IPS-NIHi11 (cell line): Measurements from ENCODE around the gene HAUS8.

ENCODE experiments used
- DNase-seq: peaks from one replicate; pipeline ENCODE4 v3.0.0; 2012; ENCODE audit warnings: mixed read lengths, low spot score

HAUS8 gene

GRCh38 chr19:17075864-17076542 lies 751 bp upstream of the HAUS8 start:
- peak; percentile 39 for DNase-seq

- no peak for DNase-seq
Observed at GRCh38 chr19:17074634-17075034, 618 bp downstream of the HAUS8 start.

GRCh38 chr19:17073869-17074633 lies 1.2 kb downstream of the HAUS8 start:
- peak; percentile 26 for DNase-seq

- no peak for DNase-seq
Observed at GRCh38 chr19:17070912-17071311, 4.3 kb downstream of the HAUS8 start.

GRCh38 chr19:17070421-17070820 lies 4.8 kb downstream of the HAUS8 start:
- no peak for DNase-seq

- no peak for DNase-seq
Observed at GRCh38 chr19:17069193-17069592, 6.1 kb downstream of the HAUS8 start.

GRCh38 chr19:17063428-17063827 lies 11.8 kb downstream of the HAUS8 start:
- DNase-seq = no peak

GRCh38 chr19:17061691-17062090 lies 13.6 kb downstream of the HAUS8 start:
- DNase-seq = no peak

GRCh38 chr19:17061205-17061604 lies 14.0 kb downstream of the HAUS8 start:
- no peak for DNase-seq

- no peak for DNase-seq
Observed at GRCh38 chr19:17060802-17061201, 14.4 kb downstream of the HAUS8 start.

GRCh38 chr19:17058236-17058635 lies 17.0 kb downstream of the HAUS8 start:
- DNase-seq = no peak

GRCh38 chr19:17055636-17056035 lies 19.6 kb downstream of the HAUS8 start:
- no peak for DNase-seq

GRCh38 chr19:17054746-17055145 lies 20.5 kb downstream of the HAUS8 start:
- no peak for DNase-seq

GRCh38 chr19:17052439-17052838 lies 22.8 kb downstream of the HAUS8 start:
- peak; percentile 78 for DNase-seq

GRCh38 chr19:17049711-17050280 lies 25.5 kb downstream of the HAUS8 start:
- DNase-seq = no peak

GRCh38 chr19:17048885-17049453 lies 26.3 kb downstream of the HAUS8 start:
- DNase-seq = no peak

- no peak for DNase-seq
Observed at GRCh38 chr19:17045907-17046502, 29.2 kb downstream of the HAUS8 start.

- no peak for DNase-seq
Observed at GRCh38 chr19:17043744-17044143, 31.5 kb downstream of the HAUS8 start.

- no peak for DNase-seq
Observed at GRCh38 chr19:17041976-17042375, 33.3 kb downstream of the HAUS8 start.

GRCh38 chr19:17037966-17038500 lies 37.2 kb downstream of the HAUS8 start:
- no peak for DNase-seq

GRCh38 chr19:17037184-17037583 lies 38.1 kb downstream of the HAUS8 start:
- DNase-seq = no peak

- no peak for DNase-seq
Observed at GRCh38 chr19:17036640-17037039, 38.6 kb downstream of the HAUS8 start.
